ENCODE measurements around the gene ARL16.

ARL16 gene

DNA sequence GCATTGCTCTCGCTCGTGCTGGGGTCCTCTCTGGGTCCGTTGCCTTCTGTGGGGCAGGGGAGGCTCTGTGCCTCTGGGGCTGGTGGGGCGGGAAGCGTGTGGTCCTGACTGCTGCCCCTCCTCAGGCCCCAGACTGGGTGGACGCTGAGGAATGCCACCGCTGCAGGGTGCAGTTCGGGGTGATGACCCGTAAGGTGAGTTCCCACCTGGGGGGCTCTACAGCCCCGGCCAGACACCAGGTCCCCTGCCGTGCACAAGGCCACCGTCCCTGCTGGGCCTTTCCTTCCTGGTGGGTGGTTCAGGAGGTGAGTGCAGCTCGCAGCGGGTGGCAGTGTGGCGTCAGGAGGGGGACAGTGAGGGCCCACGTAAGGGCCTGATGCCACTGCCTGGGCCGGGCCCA is 7.0 kb upstream of the ARL16 start:
- no peak overlapping the region for H3K4me3 ChIP-seq (ENCODE audit: low read depth, low read length)
- TF ChIP-seq CTCF (IDR thresholded peaks at IDR 0.05; ENCODE audit: borderline replicate concordance, insufficient read depth, low read depth, low read length) = no peak

- TF ChIP-seq CTCF (IDR thresholded peaks at IDR 0.05; ENCODE audit: borderline replicate concordance, insufficient read depth, low read depth, low read length) = no peak
- H3K4me3 ChIP-seq (ENCODE audit: low read depth, low read length) = no peak overlapping the region
Observed at GRCh38 chr17:81690066-81690465, 6.5 kb upstream of the ARL16 start.

DNA sequence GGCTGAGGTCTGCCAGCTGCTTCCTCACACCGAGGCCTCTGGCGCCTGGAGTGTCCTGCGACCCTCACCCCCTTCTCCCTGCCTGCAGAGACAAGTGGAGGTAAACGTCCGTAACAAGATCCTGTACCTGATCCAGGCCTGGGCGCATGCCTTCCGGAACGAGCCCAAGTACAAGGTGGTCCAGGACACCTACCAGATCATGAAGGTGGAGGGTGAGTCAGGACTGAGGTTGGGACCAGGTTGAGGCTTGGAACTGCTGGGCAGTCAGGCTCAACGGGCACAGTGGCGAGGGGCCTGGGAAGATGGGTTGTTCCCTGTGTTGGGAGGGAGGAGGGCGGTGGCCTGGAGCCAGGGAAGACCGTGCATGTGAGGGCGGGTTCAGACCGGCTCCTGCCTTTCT is 5.0 kb upstream of the ARL16 start:
- TF ChIP-seq CTCF (IDR thresholded peaks at IDR 0.05; ENCODE audit: borderline replicate concordance, insufficient read depth, low read depth, low read length) = no peak

DNA sequence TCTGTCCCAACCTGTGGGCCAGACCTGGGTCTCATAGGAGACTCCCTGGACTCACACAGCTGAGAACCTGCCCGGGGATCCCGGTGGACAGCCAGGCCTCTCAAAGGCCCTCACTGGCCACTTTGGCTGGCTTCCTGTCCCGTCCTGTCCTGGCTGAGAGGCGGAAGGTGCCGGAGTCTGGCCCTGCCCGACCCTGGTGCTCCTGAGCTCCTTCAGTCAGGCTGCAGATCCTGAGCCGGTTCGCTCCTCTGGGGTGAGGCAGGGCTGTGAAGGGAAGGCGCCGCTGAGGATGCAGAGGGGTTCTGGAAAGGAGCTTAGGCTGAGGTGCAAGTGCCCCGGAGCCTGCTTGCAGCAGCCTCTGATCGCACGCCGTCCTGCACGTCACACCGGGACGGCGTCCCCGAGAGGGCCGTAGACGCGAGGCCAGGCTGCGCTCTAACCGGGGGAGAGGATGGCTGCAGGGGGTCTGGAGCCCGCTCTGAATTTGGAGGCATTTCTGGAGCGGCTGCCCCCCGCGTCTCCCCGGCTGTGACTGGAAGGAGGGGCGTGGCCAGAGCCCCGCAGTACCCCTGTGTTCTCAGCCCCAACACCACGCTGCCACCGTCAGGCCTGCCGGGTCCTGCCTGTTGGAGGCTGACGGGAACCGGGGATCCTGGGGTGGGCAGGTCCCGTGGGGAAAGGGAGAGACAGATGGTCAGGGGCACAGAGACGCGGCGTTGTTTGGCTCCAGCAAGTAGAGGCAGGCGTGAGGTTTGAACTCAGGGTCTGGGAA is 4.4 kb upstream of the ARL16 start:
- H3K4me3 ChIP-seq (ENCODE audit: low read depth, low read length) = no peak overlapping the region
- TF ChIP-seq CTCF (IDR thresholded peaks at IDR 0.05; ENCODE audit: borderline replicate concordance, insufficient read depth, low read depth, low read length) = no peak

More for the DNA sequence above, 5.0 kb upstream of the ARL16 start:
- no peak overlapping the region for H3K4me3 ChIP-seq (ENCODE audit: low read depth, low read length)

- no peak for TF ChIP-seq CTCF (IDR thresholded peaks at IDR 0.05; ENCODE audit: borderline replicate concordance, insufficient read depth, low read depth, low read length)
- no peak overlapping the region for H3K4me3 ChIP-seq (ENCODE audit: low read depth, low read length)
Observed at GRCh38 chr17:81686614-81687013, 3.0 kb upstream of the ARL16 start.

DNA sequence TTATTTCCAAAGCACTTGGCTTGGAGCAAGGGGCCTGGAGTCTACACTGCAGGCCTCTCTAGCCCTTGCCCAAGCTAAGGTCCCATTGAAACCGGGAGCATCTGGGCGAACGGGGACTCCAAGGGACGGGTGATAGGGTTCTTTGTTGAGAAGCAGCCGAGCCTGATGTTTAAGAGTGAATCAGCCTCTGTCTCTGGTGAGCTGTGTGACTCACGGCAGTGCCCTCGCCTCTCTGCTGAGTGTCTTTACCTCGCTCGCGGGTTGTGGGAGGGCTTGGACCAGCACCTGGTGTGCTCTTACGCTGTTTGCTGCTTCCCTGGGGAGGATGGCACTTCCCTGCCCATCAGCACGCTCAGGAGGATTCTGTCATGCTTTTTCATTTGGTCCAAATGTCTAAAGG is 1.5 kb upstream of the ARL16 start:
- TF ChIP-seq CTCF (IDR thresholded peaks at IDR 0.05; ENCODE audit: borderline replicate concordance, insufficient read depth, low read depth, low read length) = no peak
- H3K4me3 ChIP-seq (ENCODE audit: low read depth, low read length) = peak overlapping the region; percentile 99

GRCh38 chr17:81684442-81684911 is 880 bp upstream of the ARL16 start:
- peak overlapping the region; percentile 99 for H3K4me3 ChIP-seq (ENCODE audit: low read depth, low read length)
- TF ChIP-seq CTCF (IDR thresholded peaks at IDR 0.05; ENCODE audit: borderline replicate concordance, insufficient read depth, low read depth, low read length) = no peak
